ENCODE results near the gene INPP5F. TPM values are rescaled to one million over a fixed set of nuclear protein-coding genes. Genes with fewer than 3 reads are reported as not detected.

The INPP5F gene
- total RNA-seq, 4 donors from 2014 or later, result 22.7 to 39.8 (median 36.4) TPM

GRCh38 chr10:119834188-119834587 lies 108.3 kb downstream of the INPP5F start:
- Histone ChIP-seq H3K9me3 (no peaks in the 10 kb centered on the region), H3K27ac (no peak overlapping the region), H3K27me3 (no peaks in the 10 kb centered on the region), H3K36me3 (peaks cover 0 to 99% (median 0%) of the 10 kb centered on the region in 3 donors), H3K4me3 (no peak overlapping the region), H3K4me1 (peaks cover 0 to 6% (median 0%) of the 10 kb centered on the region in 4 donors)
- 80 to 90% methylated on average over 4 of the region's 4 CpGs for WGBS, 2 donors
- TF ChIP-seq EP300 (IDR thresholded peaks at IDR 0.05) (no peak), POLR2A (IDR thresholded peaks at IDR 0.05) (no peak), CTCF (IDR thresholded peaks at IDR 0.05) (no peak)
- DNase-seq (ENCODE audit: low spot score in 2 of 2), result no peak

- no peaks in the 10 kb centered on the region for H3K9me3 ChIP-seq
- no peak overlapping the region for H3K4me3 ChIP-seq
- TF ChIP-seq POLR2A (IDR thresholded peaks at IDR 0.05) (no peak), EP300 (IDR thresholded peaks at IDR 0.05) (peak in 1 of 2 donors; percentile 30), CTCF (IDR thresholded peaks at IDR 0.05) (no peak)
- peaks cover 0 to 85% (median 19%) of the 10 kb centered on the region in 3 donors for H3K36me3 ChIP-seq
- H3K27me3 ChIP-seq, result no peaks in the 10 kb centered on the region
- 90 to 100% methylated on average over 1 of the region's 1 CpG for WGBS, 2 donors
- no peak overlapping the region for H3K27ac ChIP-seq
- H3K4me1 ChIP-seq, result no peaks in the 10 kb centered on the region
- DNase-seq (ENCODE audit: low spot score in 2 of 2), result no peak
Observed at GRCh38 chr10:119845656-119846055, 119.8 kb downstream of the INPP5F start.

DNA sequence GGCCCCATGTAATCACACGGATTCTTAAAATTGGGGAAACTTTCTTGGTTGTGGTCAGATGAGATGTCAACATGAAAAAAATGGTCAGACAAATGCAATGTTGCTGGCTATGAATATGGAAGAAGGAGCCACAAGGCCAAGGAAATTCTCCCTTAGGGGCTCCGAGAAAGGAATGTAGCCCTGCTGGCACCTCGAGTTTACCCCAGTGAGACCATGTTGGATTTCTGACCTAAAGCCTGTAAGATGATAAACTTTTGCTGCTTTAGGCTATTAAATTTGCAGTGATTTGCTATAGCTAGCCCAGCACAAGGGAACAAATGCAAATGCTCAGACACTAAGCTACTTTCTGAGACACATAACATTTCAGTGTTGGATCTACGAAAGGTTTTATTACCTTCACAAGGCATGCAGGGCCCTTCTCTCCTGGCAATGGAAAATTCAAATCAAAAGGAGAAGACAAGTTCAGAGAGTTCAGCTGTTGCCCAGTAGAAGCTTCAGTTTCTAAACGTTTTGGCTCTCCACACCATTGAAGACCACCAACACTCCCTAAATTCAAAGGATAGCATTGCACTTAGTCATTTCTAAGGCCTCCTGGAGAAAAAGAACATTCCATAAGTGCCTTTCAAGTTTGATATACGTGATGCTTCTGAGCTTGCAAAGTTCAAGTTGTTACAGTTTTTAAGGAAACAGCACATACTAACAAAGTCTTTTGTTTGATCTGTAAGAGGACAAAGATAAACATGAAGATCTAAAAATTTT lies 123.4 kb downstream of the INPP5F start:
- Histone ChIP-seq H3K27me3 (no peaks in the 10 kb centered on the region), H3K27ac (no peak overlapping the region), H3K36me3 (peaks cover 0 to 82% (median 16%) of the 10 kb centered on the region in 3 donors), H3K4me3 (no peak overlapping the region), H3K4me1 (no peaks in the 10 kb centered on the region), H3K9me3 (no peaks in the 10 kb centered on the region)
- WGBS, 2 donors, result 63 to 65% methylated on average over 6 of the region's 6 CpGs
- TF ChIP-seq POLR2A (IDR thresholded peaks at IDR 0.05), result no peak
- no peak for TF ChIP-seq CTCF (IDR thresholded peaks at IDR 0.05)
- TF ChIP-seq EP300 (IDR thresholded peaks at IDR 0.05), result no peak
- DNase-seq (ENCODE audit: low spot score in 2 of 2), result no peak

GRCh38 chr10:119849944-119850343 lies 124.1 kb downstream of the INPP5F start:
- no peak for TF ChIP-seq POLR2A (IDR thresholded peaks at IDR 0.05)
- no peak for TF ChIP-seq CTCF (IDR thresholded peaks at IDR 0.05)
- TF ChIP-seq EP300 (IDR thresholded peaks at IDR 0.05), result no peak
- Histone ChIP-seq H3K9me3 (no peaks in the 10 kb centered on the region), H3K27me3 (no peaks in the 10 kb centered on the region), H3K27ac (no peak overlapping the region), H3K36me3 (peaks cover 0 to 83% (median 16%) of the 10 kb centered on the region in 3 donors), H3K4me1 (no peaks in the 10 kb centered on the region), H3K4me3 (no peak overlapping the region)
- 88 to 89% methylated on average over 3 of the region's 3 CpGs for WGBS, 2 donors
- no peak for DNase-seq (ENCODE audit: low spot score in 2 of 2)

DNA sequence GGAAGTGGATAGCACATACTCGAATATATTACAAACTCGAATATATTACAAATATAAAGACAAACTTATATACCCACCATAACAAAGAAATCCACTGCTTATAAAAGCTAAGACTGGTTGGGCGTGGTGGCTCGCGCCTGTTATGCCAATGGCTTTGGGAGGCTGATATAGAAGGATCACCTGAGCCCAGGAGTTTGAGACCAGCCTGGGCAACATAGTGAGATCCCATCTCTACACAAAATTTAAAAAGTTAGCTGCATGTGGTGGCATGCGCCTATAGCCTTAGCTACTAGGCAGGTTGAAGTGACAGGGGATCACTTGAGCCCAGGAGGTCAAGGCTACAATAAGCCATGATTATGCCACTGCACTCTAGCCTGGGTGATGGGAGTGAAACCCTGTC lies 126.4 kb downstream of the INPP5F start:
- no peaks in the 10 kb centered on the region for H3K9me3 ChIP-seq
- no peak for DNase-seq (ENCODE audit: low spot score in 2 of 2)
- H3K36me3 ChIP-seq, result peaks cover 0 to 84% (median 8%) of the 10 kb centered on the region in 3 donors
- no peak overlapping the region for H3K27ac ChIP-seq
- H3K27me3 ChIP-seq, result no peaks in the 10 kb centered on the region
- no peaks in the 10 kb centered on the region for H3K4me1 ChIP-seq
- no peak overlapping the region for H3K4me3 ChIP-seq
- 95 to 97% methylated on average over 6 of the region's 6 CpGs for WGBS, 2 donors
- TF ChIP-seq EP300 (IDR thresholded peaks at IDR 0.05) (no peak), CTCF (IDR thresholded peaks at IDR 0.05) (no peak), POLR2A (IDR thresholded peaks at IDR 0.05) (no peak)

Measured in tibial nerve (tissue), 4 donors.